ENCODE data around the gene GUK1.

The GUK1 gene, protein sequence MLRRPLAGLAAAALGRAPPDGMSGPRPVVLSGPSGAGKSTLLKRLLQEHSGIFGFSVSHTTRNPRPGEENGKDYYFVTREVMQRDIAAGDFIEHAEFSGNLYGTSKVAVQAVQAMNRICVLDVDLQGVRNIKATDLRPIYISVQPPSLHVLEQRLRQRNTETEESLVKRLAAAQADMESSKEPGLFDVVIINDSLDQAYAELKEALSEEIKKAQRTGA
- 146 to 194 (median 176) reads per million in 4 experiments for total RNA-seq

DNA sequence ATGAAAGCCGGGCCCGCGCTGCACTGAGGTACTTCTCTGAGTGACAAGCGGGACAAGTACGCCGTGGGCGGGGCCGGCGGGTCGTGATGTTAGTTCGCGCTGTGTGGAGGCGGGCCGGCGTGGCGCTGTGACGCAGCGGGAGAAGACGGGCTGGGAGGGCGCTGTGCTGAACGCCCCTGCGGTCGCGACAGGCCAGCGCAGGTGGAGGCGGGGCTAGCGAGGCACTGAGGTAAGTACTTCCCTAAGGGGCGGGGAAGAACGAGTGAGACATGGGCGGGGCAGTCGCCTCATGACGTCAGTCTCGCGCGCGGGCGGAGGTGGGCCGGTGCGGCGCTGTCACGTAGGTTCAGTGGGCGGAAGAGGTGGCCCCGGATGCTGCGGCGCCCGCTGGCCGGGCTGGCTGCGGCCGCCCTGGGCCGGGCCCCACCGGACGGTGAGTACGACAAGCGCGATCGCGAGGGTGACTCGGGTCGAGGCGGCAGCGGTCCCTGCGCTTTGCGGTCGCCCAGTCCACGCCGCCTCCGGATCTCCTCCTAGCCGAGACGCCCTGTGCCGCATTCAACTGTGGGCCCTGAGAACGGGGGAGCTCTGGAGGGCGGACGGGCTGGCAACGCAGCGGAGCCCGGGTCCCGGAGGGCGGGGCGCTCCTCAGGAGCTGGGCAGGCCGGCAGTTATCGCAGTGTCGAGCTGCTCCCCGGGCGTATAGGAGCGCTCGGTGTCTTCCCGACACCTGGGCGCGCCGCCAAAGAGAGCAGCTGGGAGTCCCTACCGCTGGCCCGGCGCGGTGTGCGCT, at the start of gene GUK1:
Gene GUK1 (plus strand): TSS at position 349 of the 793 bp plus-strand sequence. CDS start 24 bp downstream, at position 373.
- DNase-seq, result peak; percentile 100

DNA sequence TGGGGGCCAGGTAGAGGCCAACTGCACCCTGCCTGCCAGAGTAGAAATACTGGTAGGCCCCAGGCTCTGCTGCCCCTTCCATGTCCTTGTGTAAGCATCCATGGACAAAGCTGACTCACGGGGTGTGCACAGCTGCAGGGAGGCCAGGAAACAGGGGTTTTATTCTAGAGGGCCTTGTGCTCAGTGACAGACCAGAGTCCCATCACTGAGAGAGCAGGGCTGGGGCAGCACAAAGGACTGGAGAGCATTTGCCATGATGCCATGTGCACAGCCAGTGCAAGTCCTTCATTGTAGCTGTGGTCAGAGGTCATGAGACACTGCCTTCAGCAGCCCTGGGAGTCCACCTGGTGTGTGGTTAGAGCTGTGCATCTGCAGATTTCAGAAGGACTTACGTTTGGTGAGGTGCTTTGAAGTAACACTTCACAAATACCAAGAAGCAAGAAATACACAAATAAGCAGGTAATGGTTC, 49.4 kb upstream of the GUK1 start:
- DNase-seq, result no peak

DNA sequence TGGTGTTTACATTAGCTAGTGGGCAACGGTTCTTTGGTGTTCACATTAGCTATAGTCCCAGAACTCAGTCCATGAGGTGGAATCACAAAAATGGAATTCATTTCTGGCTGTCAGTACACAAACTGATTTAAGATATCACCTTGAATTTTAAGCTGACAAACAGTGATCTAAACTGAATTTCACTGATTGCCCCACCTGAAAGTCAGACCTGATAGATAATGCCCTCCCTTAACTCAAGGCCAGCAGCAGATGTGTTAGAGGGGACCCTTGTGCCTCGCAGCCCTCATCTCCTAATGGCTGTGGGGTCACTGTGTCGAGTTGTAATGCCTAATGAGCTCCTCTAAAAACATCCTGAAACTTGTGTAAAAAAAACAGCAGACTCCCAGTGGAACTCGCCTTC, 49.0 kb upstream of the GUK1 start:
- no peak for DNase-seq

DNA sequence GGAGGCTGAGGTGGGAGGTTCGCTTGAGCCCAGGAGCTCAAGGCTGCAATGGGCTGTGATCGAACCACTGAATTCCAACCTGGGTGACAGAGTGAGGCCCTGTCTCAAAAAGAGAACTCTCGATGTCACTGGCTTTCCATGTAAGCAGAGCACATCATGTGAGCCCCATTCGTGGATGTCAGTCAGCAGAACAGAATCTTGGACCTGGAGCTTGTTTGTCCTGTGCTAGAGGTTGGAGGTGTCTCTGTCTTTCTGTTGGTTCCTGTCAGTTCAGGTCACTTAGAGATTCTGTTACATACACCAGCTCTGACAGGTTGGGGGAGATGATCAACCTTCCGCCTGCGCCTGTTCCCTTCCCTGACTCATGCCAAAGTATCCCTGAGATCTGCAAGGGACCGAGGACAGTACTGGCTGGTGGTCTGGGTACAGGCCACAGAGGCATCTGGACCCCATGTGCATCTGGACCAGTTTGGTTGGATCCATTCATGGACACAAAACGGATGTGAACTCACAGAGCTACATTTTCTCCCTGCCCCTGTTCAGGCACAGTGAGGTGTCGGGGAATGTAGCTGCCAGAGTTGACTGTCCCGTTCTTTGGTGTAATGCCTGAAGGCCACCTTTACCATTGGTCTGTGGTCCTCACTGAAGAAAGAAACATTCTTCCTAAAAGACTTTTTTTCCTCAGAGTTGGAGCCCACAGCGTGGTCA, 47.6 kb upstream of the GUK1 start:
- no peak for DNase-seq

DNA sequence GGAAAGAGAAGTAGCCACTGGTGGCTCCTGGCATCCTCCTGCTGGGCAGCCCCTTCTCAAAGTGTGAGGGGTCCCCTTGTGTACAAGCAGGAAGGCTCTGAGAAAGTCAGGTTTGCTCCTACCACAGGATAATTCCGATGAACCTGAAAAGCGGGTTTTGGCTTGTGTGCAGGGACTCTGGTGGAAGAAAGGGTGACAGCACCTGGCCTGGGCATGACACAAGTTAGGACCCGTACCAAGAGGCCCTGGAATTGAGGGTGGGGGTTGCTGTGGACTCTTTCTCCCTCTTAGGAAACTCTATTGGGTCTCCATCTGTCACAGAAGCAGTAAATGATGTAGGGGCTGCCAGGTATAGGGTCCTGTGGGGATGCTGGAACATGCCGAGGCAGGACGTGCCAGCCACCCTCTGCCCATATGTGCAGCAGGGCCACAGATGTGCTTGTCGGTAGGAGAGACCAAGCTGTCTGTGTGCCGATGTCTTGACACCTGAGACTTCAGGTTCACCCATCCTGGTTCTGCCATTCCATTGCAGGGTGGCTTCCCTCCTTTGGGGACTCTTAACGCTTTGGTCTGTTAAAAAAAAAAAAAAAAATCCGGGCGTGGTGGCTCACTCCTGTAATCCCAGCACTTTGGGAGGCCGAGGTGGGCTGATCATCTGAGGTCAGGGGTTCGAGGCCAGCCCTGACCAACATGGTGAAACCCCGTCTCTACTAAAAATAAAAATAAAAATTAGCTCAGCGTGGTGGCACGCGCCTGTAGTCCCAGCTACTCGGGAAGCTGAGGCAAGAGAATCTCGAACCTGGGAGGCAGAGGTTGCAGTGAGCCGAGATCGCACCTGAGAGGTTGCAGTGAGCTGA, 46.8 kb upstream of the GUK1 start:
- DNase-seq, result no peak

DNA sequence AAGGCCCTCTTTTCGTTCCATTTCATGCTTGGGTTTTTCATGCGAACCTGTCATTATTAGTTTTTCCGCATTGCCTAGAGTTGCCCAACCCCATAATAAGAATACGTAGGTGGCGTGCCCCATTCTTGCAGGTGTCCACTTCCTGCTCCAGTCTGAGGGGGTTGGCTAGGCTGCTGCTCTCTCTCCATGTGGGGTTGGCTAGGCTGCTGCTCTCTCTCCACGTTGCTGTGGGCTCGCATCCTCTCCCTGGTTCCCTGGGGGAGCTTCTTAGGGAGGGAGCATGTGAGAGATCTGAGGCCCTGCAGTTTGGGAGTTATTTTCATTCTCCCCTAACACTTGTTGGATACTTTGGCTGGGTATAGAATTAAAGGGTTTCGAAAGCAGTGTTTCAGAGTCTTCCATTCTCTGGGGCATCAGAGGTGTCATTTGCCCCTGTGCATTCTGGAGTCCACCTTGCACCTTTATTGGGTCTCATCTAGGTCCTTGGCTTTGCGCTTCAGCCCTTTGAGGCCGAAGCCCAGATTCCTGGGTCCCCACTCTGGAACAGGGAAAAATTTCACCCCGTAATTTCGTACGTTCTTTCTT, 45.6 kb upstream of the GUK1 start:
- DNase-seq, result no peak

DNA sequence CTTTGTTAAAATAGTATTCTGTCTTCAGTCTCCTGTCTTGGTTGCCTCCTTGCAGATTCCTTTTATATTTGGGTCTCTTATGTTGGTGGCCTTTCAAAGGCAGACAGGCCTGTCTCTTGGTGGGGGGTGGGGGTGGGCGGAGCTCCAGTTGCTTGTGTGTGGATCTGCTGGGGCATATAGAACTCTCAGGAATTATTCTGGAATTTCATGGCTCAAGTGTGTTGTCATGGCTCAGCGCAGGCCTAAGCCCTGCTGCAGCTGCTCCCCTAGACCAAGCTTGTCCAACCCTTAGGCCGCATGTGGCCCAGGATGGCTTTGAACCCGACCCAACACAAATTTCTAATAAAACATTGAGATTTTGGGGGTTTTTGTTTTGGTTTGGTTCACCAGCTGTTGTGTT, 44.9 kb upstream of the GUK1 start:
- DNase-seq, result no peak

DNA sequence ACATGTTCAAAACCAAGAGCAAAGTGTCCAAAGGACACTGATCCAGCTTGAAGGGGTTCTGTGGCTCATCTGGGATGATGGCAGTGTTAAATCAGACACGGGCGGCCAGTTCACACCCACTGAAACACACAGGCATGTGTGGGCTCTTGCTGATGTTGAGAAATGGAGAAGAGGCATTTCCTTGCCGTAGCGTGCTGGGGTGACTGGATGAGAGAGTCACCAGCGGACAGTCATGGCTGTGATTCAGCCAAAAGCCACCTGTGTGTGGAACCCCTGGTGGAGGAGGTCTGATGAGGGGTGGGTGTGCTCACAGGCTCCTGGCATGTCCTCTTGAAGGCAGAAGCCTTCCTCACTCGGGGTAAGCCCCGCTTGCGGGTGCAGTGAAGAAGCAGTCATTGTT, 44.1 kb upstream of the GUK1 start:
- DNase-seq, result no peak

DNA sequence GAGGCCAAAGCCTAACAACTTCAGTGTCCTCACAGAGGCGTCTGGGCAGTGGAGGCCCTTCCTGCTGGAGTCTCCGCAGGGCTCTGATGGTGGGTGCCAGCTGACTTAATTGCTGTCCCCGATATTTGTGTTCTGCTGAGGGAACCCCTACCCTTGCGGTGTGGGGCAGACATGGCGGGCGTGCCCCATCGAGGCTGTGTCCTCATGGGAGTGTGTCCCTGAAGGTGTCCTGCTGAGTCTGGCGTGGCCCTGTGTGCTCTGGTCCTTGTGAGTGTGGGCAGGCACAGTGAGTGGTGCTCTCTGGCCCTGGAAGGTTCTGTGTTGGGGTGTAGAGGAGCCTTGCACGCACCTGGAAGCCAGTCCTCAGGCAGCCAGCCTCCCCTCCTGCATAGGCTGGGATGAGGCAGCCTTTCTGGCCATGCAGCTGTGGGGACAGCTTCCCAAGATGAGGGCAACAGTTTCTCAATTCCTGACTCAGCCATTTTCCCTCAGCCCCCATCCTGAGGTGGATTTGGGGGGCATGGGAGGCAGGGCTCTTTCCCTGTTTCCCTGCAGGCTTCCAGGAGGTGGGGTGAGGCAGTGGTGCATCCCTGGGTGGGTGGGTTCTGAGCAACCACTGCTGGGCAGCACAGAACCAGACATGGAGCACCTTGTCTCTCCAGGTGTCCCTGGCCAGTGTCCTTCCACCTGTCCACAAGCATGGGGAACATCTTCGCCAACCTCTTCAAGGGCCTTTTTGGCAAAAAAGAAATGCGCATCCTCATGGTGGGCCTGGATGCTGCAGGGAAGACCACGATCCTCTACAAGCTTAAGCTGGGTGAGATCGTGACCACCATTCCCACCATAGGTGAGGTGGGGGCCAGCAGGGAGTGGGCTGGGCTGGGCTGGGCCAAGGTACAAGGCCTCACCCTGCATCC, 43.4 kb upstream of the GUK1 start:
- no peak for DNase-seq

DNA sequence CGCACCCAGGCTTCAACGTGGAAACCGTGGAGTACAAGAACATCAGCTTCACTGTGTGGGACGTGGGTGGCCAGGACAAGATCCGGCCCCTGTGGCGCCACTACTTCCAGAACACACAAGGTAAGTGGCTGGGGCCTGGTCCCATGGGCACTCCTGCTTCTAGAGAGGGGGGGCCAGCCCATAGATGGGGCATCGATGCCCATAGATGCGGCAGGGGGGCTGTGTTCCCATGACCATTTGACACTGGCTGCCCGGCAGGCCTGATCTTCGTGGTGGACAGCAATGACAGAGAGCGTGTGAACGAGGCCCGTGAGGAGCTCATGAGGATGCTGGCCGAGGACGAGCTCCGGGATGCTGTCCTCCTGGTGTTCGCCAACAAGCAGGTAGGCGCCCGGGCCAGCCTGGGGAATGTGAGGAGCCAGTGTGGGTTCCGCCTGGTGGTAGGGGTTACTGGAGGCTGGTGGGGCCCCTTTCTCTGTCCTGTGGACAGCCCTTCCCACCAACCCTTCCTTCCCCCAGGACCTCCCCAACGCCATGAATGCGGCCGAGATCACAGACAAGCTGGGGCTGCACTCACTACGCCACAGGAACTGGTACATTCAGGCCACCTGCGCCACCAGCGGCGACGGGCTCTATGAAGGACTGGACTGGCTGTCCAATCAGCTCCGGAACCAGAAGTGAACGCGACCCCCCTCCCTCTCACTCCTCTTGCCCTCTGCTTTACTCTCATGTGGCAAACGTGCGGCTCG, 42.6 kb upstream of the GUK1 start:
- no peak for DNase-seq

DNA sequence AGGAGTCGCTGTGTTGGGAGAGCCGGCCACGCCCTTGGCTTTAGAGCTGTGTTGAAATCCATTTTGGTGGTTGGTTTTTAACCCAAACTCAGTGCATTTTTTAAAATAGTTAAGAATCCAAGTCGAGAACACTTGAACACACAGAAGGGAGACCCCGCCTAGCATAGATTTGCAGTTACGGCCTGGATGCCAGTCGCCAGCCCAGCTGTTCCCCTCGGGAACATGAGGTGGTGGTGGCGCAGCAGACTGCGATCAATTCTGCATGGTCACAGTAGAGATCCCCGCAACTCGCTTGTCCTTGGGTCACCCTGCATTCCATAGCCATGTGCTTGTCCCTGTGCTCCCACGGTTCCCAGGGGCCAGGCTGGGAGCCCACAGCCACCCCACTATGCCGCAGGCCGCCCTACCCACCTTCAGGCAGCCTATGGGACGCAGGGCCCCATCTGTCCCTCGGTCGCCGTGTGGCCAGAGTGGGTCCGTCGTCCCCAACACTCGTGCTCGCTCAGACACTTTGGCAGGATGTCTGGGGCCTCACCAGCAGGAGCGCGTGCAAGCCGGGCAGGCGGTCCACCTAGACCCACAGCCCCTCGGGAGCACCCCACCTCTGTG, 41.7 kb upstream of the GUK1 start:
- DNase-seq, result no peak

DNA sequence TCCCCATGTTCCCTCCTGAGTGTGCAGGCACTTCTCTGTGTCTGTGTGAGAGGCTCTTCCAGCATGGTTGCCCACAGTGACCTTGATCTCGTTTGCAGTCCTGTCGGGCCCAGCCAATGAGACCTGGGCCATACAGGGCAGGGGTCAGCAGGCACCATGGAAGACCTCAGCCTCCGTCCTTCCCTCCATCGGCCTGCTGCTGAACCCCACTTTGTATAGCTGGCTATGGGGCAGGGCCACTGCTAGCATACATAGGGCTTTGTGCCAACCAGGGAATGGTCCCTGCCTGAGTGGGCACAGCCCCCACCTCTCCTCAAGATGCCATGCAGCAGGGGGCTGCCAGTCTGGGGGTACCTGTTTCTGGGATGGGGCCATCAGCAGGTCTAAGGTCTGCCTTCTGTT, 40.7 kb upstream of the GUK1 start:
- DNase-seq, result no peak

DNA sequence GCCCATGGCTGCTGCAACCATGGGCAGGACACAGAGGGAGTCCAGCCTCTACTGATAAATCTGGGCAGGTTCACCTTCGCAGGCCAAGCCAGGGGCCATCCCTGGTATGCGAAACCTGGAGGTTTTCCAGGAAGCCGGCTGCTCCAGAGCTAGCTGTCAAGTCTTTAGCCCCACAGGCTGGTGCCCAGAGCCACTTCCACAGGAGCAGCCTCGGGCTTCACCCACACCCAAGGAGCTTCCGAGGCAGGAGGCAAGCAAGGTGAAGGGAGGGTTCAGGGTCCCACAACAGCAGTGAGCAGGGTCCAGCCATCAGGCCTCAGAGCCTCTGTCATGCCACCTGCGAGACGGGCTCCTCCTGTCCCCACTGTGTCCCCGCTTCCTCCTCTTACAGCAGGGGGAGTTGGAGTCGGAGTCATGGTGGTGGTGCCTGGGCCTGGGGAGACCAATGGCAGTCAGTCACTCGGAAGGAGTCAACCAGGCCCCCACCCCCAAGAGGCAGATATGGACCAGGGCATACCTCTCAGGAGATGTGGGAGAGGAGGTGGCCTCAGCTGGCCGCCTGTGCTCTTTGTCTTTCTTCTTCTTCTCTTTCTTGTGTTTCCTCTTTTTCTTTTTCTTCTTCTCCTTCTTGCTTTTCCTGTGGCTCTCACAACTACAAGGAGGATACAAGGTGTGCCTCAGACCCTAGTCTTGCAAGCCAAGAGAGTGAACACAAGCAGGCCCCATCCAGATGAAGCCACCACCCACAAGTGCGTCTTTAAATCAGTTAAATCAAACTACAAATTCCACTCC, 39.1 kb upstream of the GUK1 start:
- DNase-seq, result no peak

DNA sequence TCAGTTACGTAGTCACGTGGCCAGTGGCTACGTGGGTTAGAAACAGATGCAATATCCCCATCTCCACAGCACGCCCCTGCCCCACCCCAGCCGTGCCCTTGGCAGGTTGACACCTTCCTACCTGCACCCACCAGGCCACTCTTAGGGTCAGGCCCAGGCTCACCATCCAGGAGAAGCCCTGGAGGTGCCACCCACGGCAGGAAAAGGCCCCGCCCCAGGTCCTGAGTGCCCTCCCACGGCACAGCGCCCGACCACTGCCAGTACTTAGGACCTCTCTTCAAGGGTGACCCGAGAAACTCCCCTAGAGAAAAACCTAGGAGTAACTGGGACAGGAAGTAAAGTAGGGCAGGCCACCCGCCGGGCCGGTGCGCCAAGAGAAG, 38.5 kb upstream of the GUK1 start:
- DNase-seq, result no peak

DNA sequence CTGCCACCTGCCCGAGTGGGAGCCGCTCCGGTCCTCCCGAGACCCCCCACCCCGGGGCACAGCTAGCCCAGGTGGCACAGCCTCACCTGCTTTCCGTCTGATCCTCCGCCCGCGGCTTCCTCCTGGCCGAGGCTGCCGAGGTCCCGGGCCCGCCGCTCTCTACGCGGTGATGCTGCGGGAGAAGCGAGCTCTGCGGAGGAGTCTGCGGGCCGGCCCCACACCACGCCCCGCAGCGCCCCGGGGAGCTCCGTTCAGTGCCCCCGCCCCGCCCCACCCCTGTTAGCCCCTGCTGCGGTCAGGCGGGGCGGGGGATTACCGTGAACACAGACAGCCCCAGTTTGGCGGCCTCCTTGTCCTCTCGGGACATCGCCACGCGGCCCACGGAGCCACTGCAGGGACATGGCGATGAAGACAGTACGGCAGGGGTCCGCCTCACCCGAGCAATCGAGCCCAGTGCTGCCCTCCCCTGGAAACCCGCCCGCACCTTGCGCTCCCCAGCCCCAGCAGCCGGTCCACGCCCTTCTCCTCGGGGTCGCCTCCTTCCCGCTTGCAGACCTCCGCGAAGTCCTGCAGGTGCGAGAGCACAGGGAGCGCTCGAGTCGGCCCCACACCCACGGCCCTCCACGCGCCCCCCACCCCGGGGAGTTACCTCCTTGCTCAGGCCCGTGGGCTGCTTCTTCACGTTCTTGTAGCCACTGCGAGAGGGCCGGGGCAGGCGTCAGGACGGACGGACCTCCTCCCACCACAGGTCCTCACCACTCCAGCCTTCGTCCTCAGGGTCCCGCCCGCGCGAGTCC, 37.9 kb upstream of the GUK1 start:
- peak; percentile 34 for DNase-seq

DNA sequence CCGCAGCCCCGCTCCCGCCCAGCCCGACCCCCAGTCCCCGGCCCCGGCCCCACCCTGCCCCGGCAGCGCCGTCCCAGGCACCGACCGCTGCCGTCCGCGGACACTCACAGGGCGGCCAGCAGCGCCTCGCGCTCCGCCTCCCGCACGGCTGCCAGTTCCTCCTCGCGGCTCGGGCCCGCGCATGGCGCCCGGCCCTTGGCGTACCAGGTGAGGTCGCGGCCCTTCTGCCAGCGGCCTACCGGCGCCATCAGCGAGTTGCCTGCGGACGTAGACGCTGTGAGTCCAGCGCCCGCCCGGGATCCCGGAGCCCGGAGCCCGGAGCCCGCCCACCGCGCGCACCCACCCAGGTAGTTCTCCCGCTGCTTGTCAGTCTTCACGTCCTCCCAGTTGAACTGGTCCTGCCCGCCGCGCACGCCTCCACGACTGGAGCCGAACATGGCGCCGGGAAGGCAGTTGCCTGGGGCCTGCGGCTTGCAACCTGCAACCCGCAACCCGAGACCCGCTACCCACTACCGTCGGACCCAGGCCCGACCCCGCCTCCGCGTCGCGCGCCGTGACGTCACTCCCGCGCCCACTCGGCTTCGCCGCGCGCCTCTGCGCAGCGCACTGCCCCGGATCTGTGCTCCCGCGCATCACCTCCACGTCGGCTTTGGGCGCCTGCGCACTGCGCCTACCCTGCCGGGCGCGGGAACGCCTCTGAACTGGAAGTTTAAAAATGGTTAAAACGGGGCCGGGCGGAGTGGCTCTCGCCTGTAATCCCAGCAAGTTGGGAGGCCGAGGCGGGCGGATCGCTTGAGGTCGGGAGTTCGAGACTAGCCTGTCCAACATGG, 37.1 kb upstream of the GUK1 start, which contains the start of gene C1orf35:
Gene C1orf35 (minus strand): TSS at position 535 of the 830 bp plus-strand sequence. CDS start 98 bp downstream, at position 437.
- DNase-seq, result peak; percentile 92
